MM.1S (cell line): Measurements from ENCODE around the gene STK17B.
A peak's percentile ranks its signal among the peaks of the same experiment; 100 is the strongest.

Source experiments
- DNase-seq: peaks from one replicate; pipeline ENCODE4 v3.0.0-alpha.2; 2015
- H2AFZ ChIP-seq: fragments of 300-600 bp; sonication (generic); 2 replicates; pipeline ENCODE4 v1.6.0; 2016; ENCODE audit warnings: antibody characterized with exemption, low read length
- H3F3A ChIP-seq: fragments of 300-600 bp; sonication (generic); 2 replicates; pipeline ENCODE4 v1.6.1; 2016; ENCODE audit warnings: mild to moderate bottlenecking, antibody characterized with exemption, low read length, moderate library complexity, mixed read lengths; ENCODE audit not compliant: insufficient read depth
- H3K27ac ChIP-seq: fragments of 300-600 bp; sonication (generic); 2 replicates; pipeline ENCODE4 v1.5.1; 2016; ENCODE audit warnings: mild to moderate bottlenecking, low read length
- H3K27me3 ChIP-seq: fragments of 300-600 bp; sonication (generic); replicated peaks from 2 replicates; pipeline ENCODE4 v1.6.0; 2016; ENCODE audit warnings: low read length; ENCODE audit not compliant: insufficient read depth
- H3K36me3 ChIP-seq: fragments of 300-600 bp; sonication (generic); replicated peaks from 2 replicates; pipeline ENCODE4 v1.6.1; 2016; ENCODE audit warnings: mild to moderate bottlenecking, low read length, mixed read lengths; ENCODE audit not compliant: insufficient read depth
- H3K4me1 ChIP-seq: fragments of 300-600 bp; sonication (generic); 2 replicates; pipeline ENCODE4 v1.6.1; 2016; ENCODE audit warnings: low read length, mixed read lengths
- H3K4me2 ChIP-seq: fragments of 300-600 bp; sonication (generic); 2 replicates; pipeline ENCODE4 v1.6.0; 2016; ENCODE audit warnings: low read depth, low read length
- H3K4me3 ChIP-seq: fragments of 300-600 bp; sonication (generic); 2 replicates; pipeline ENCODE4 v1.5.1; 2016; ENCODE audit warnings: low read length, mixed read lengths
- H3K79me2 ChIP-seq: fragments of 300-600 bp; sonication (generic); 2 replicates; pipeline ENCODE4 v1.6.1; 2016; ENCODE audit warnings: mixed run types, low read length, mixed read lengths
- H3K9ac ChIP-seq: fragments of 300-600 bp; sonication (generic); 2 replicates; pipeline ENCODE4 v1.6.1; 2016; ENCODE audit warnings: low read length, mixed read lengths
- H3K9me2 ChIP-seq: fragments of 300-600 bp; sonication (generic); replicated peaks from 2 replicates; pipeline ENCODE4 v1.6.1; 2016; ENCODE audit warnings: mild to moderate bottlenecking, low read length, mixed read lengths; ENCODE audit not compliant: insufficient read depth
- H3K9me3 ChIP-seq: fragments of 300-600 bp; sonication (generic); replicated peaks from 2 replicates; pipeline ENCODE4 v1.6.1; 2016; ENCODE audit warnings: mild to moderate bottlenecking, low read length, mixed read lengths; ENCODE audit not compliant: insufficient read depth
- H4K20me1 ChIP-seq: fragments of 300-600 bp; sonication (generic); 2 replicates; pipeline ENCODE4 v1.6.1; 2016; ENCODE audit warnings: mild to moderate bottlenecking, low read length, moderate library complexity, mixed read lengths; ENCODE audit not compliant: insufficient read depth
- EZH2 ChIP-seq: fragments of 300-600 bp; sonication (generic); optimal IDR thresholded peaks from 2 replicates; pipeline ENCODE3; 2017; ENCODE audit warnings: low read depth, mild to moderate bottlenecking, antibody characterized with exemption, low read length, mixed read lengths
- EZH2phosphoT487 ChIP-seq: fragments of 300-600 bp; sonication (generic); IDR thresholded peaks from 2 replicates; pipeline ENCODE4 v1.6.1; 2018; ENCODE audit warnings: antibody characterized with exemption, low read length
- TF ChIP-seq, protein P1 (sequence below): fragments of 300-600 bp; sonication (generic); IDR thresholded peaks from 2 replicates; pipeline ENCODE4 v1.5.1; 2016; ENCODE audit warnings: antibody characterized with exemption, low read length, mixed read lengths

STK17B gene

DNA sequence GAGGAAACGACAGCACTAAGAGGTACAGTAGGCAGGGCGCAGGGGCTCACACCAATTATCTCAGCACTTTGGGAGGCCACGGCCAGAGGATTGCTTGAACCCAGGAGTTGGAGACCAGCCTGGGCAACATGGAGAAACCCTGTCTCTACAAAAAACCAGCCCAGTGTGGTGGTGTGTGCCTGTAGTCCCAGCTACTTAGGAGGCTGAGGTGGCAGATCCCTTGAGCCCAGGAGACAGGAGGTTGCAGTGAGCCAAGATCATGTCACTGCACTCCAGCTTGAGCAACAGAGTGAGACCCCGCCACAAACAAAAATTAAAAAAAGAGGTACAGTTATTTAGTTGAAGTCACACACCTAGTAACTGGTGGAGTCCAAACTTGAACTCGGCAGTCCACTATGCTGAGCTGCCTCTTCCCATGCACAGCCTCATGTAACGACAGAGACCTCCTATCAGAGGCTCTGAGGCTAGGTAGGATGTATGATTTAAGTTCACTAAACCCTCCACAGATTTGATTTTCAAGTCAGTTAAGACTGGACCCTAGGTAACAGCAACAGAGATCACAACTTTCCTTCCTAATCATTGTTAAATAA lies 8.7 kb downstream of the STK17B start:
- H3K9ac ChIP-seq = peak overlapping the region; percentile 42; the same call in 1 of the 2 replicates
- peaks cover 55% of the 10 kb centered on the region for H3K4me1 ChIP-seq
- peaks cover 18% of the 10 kb centered on the region for H3K36me3 ChIP-seq
- H3K9me3 ChIP-seq = no peaks in the 10 kb centered on the region
- peaks cover 74% of the 10 kb centered on the region for H3F3A ChIP-seq
- DNase-seq = no peak
- H3K27ac ChIP-seq = peak overlapping the region; percentile 86; the same call in 1 of the 2 replicates
- no peaks in the 10 kb centered on the region for H3K9me2 ChIP-seq
- TF ChIP-seq EZH2 (no peak), EZH2phosphoT487 (no peak)
- TF ChIP-seq, protein P1, sequence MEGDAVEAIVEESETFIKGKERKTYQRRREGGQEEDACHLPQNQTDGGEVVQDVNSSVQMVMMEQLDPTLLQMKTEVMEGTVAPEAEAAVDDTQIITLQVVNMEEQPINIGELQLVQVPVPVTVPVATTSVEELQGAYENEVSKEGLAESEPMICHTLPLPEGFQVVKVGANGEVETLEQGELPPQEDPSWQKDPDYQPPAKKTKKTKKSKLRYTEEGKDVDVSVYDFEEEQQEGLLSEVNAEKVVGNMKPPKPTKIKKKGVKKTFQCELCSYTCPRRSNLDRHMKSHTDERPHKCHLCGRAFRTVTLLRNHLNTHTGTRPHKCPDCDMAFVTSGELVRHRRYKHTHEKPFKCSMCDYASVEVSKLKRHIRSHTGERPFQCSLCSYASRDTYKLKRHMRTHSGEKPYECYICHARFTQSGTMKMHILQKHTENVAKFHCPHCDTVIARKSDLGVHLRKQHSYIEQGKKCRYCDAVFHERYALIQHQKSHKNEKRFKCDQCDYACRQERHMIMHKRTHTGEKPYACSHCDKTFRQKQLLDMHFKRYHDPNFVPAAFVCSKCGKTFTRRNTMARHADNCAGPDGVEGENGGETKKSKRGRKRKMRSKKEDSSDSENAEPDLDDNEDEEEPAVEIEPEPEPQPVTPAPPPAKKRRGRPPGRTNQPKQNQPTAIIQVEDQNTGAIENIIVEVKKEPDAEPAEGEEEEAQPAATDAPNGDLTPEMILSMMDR = no peak
- peaks cover 34% of the 10 kb centered on the region for H4K20me1 ChIP-seq
- no peak overlapping the region for H2AFZ ChIP-seq
- H3K27me3 ChIP-seq = no peaks in the 10 kb centered on the region
- H3K4me3 ChIP-seq = peak overlapping the region; percentile 36
- peaks cover 100% of the 10 kb centered on the region for H3K79me2 ChIP-seq
- peak overlapping the region; percentile 72 for H3K4me2 ChIP-seq

DNA sequence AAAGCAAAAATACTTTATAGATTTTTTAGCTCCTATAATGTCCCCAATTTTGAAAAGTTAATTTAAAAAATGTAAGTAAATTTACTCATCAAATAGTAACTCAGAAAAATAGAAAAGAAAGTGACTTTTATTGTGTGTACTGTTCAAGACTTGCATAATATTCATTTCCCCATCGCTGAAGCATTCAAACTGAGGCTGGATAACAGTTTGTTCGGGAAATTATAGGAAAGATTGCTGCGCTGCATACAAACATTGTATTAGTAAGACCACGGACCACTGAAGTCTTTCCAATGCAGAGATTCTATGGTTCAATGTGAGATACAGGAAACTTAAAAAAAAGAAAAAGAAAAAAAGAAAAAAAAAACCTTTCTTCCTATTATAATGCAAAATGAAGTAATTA lies 10.4 kb downstream of the STK17B start:
- no peaks in the 10 kb centered on the region for H3K9me3 ChIP-seq

DNA sequence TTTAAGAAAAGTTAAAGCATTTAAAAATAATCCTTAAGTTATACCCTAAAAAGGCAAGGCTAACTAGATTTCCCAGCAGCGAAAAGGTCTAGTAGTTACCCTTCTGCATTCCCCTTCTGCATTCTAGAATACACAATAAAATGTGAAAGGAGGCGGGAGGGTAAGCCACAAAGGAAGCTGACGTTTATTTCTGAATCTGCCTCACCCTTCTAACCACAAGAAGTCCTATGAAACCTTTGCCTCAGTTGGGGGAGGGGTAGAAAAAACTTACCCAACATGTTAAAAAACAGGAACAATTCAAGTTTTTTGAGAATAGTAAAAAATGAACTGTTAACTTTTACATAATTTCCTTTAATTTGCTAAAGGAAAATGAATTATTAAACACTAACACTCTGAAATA lies 11.3 kb downstream of the STK17B start:
- TF ChIP-seq, protein P1 = no peak
- TF ChIP-seq EZH2 (no peak), EZH2phosphoT487 (no peak)
- no peaks in the 10 kb centered on the region for H3K27me3 ChIP-seq
- peak overlapping the region; percentile 45 for H3K4me3 ChIP-seq
- H3K9me2 ChIP-seq = no peaks in the 10 kb centered on the region
- peak; percentile 95 for DNase-seq
- H3K9me3 ChIP-seq = no peaks in the 10 kb centered on the region
- peaks cover 51% of the 10 kb centered on the region for H3F3A ChIP-seq
- peak overlapping the region; percentile 86 for H3K27ac ChIP-seq
- H3K4me1 ChIP-seq = peaks cover 43% of the 10 kb centered on the region
- H3K36me3 ChIP-seq = peaks cover 22% of the 10 kb centered on the region
- H2AFZ ChIP-seq = no peak overlapping the region
- H3K9ac ChIP-seq = peak overlapping the region; percentile 58
- H3K79me2 ChIP-seq = peaks cover 100% of the 10 kb centered on the region
- H4K20me1 ChIP-seq = peaks cover 10% of the 10 kb centered on the region
- peak overlapping the region; percentile 72 for H3K4me2 ChIP-seq

More for the DNA sequence above, 10.4 kb downstream of the STK17B start:
- peak overlapping the region; percentile 86 for H3K27ac ChIP-seq
- H3K4me3 ChIP-seq = peak overlapping the region; percentile 45
- H4K20me1 ChIP-seq = peaks cover 18% of the 10 kb centered on the region
- H3F3A ChIP-seq = peaks cover 60% of the 10 kb centered on the region
- no peak for DNase-seq
- peak overlapping the region; percentile 72 for H3K4me2 ChIP-seq
- no peak overlapping the region for H2AFZ ChIP-seq
- H3K79me2 ChIP-seq = peaks cover 100% of the 10 kb centered on the region
- peak overlapping the region; percentile 58; the same call in 1 of the 2 replicates for H3K9ac ChIP-seq
- H3K27me3 ChIP-seq = no peaks in the 10 kb centered on the region
- no peaks in the 10 kb centered on the region for H3K9me2 ChIP-seq
- peaks cover 20% of the 10 kb centered on the region for H3K36me3 ChIP-seq
- TF ChIP-seq EZH2 (no peak), EZH2phosphoT487 (no peak)
- TF ChIP-seq, protein P1 = no peak
- H3K4me1 ChIP-seq = peaks cover 51% of the 10 kb centered on the region
